ENCODE results near the gene GRID1. TPM values are rescaled to one million over a fixed set of nuclear protein-coding genes. Genes with fewer than 3 reads are reported as not detected.

The GRID1 gene
- total RNA-seq, 1 donor: not detected

- DNase-seq (ENCODE audit: low read depth): no peak
- TF ChIP-seq CTCF (IDR thresholded peaks at IDR 0.05; ENCODE audit: insufficient read depth, low read length): no peak
- H3K4me3 ChIP-seq (ENCODE audit: low read depth, low read length): no peak overlapping the region
Measured at GRCh38 chr10:86311190-86311589, 55.4 kb downstream of the GRID1 start.

GRCh38 chr10:86310702-86311101 lies 55.9 kb downstream of the GRID1 start:
- no peak for TF ChIP-seq CTCF (IDR thresholded peaks at IDR 0.05; ENCODE audit: insufficient read depth, low read length)
- H3K4me3 ChIP-seq (ENCODE audit: low read depth, low read length): no peak overlapping the region
- no peak for DNase-seq (ENCODE audit: low read depth)

GRCh38 chr10:86310291-86310690 lies 56.3 kb downstream of the GRID1 start:
- no peak for TF ChIP-seq CTCF (IDR thresholded peaks at IDR 0.05; ENCODE audit: insufficient read depth, low read length)
- DNase-seq (ENCODE audit: low read depth): no peak
- H3K4me3 ChIP-seq (ENCODE audit: low read depth, low read length): no peak overlapping the region

GRCh38 chr10:86308056-86308455 lies 58.5 kb downstream of the GRID1 start:
- no peak for TF ChIP-seq CTCF (IDR thresholded peaks at IDR 0.05; ENCODE audit: insufficient read depth, low read length)
- H3K4me3 ChIP-seq (ENCODE audit: low read depth, low read length): no peak overlapping the region
- no peak for DNase-seq (ENCODE audit: low read depth)

DNA sequence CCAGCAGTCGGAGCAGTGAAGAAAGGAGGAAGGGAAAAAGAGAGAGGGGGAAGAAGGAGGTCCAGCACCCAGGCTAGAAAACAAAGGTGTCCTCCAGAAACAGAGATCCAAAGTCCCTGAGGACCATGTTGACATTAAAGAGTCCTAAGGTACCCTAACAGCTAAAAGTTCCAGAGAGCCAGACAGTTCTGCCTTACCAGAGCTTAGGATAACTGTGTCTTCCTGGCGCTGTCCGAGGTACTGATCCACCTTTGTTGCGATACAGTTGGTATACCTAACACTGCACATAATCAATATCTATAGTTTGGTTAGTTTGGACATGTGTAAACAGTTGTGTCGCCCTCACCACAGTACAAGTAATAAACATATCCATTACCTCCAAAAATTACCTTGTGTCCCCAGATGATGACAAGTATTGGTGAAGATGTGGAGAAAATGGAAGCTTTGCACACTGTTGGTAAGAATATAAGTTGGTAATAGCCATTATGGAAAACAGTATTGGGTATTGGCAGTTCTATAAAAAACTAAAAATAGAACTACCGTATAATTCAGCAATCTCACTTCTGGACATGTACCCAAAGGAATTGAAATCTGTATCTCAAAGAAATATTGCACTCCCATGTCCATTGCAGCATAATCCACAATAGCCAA lies 59.8 kb downstream of the GRID1 start:
- peak; percentile 5 for DNase-seq (ENCODE audit: low read depth)
- TF ChIP-seq CTCF (IDR thresholded peaks at IDR 0.05; ENCODE audit: insufficient read depth, low read length): no peak
- H3K4me3 ChIP-seq (ENCODE audit: low read depth, low read length): no peak overlapping the region

DNA sequence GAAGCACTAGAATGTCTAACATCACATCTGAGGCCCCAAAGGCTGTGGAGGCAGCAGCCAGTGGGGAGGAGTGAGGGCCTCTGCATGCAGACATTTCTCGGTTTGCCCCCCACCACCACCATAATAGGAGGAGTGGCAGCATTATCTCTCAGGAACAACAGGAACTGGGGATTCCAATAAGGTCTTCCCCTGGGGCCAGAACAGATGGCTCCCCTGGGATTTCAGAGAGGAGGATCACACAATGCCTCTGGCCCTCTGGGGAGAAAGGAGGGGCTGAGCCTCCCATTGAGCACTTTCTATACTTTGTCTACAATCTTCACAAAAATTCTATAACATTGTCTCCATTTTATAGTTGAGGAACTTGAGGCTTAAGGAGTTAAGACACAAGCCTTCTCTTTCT lies 61.1 kb downstream of the GRID1 start:
- no peak for DNase-seq (ENCODE audit: low read depth)
- no peak for TF ChIP-seq CTCF (IDR thresholded peaks at IDR 0.05; ENCODE audit: insufficient read depth, low read length)
- H3K4me3 ChIP-seq (ENCODE audit: low read depth, low read length): no peak overlapping the region

DNA sequence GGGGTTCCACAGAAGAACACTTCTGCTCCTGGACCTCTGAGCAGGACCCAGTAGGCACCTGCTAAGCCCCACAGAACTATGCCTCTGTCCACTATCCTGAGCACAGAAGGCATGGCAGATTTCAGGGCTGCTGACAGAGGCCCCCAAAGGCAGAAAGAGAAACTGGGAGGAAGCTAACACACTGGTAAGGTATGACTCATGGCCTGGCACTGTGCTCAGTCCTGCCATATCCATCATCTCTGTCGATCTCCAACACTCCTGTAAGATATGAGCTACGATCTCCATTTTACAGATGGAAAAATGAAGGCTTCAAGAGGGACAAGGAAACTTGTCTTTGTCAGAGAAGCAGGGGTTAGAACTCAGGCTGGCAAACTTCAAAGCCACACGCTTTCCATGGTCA lies 62.2 kb downstream of the GRID1 start:
- H3K4me3 ChIP-seq (ENCODE audit: low read depth, low read length): no peak overlapping the region
- no peak for TF ChIP-seq CTCF (IDR thresholded peaks at IDR 0.05; ENCODE audit: insufficient read depth, low read length)

More for the DNA sequence above, 62.2 kb downstream of the GRID1 start:
- no peak for DNase-seq (ENCODE audit: low read depth)

Measured in fibroblast of the aortic adventitia (primary cell).